GM12874 (cell line): Measurements from ENCODE around the gene KDF1.

Experiments
- CTCF ChIP-seq: IDR thresholded peaks from 2 replicates; pipeline ENCODE4 v1.5.1; 2011; ENCODE audit warnings: low read depth, mild to moderate bottlenecking, control low read depth, low read length, moderate library complexity; ENCODE audit not compliant: insufficient read depth

The KDF1 gene

GRCh38 chr1:26938659-26939025 is 21.6 kb downstream of the KDF1 start:
- TF ChIP-seq CTCF: no peak

- TF ChIP-seq CTCF: no peak
Observed at GRCh38 chr1:26938004-26938658, 22.1 kb downstream of the KDF1 start.

GRCh38 chr1:26936823-26937222 is 23.4 kb downstream of the KDF1 start:
- no peak for TF ChIP-seq CTCF

GRCh38 chr1:26932531-26932930 is 27.7 kb downstream of the KDF1 start:
- no peak for TF ChIP-seq CTCF

GRCh38 chr1:26923711-26924110 is 36.6 kb downstream of the KDF1 start:
- TF ChIP-seq CTCF: no peak

- no peak for TF ChIP-seq CTCF
Observed at GRCh38 chr1:26922901-26923300, 37.4 kb downstream of the KDF1 start.

GRCh38 chr1:26922431-26922729 is 37.9 kb downstream of the KDF1 start:
- TF ChIP-seq CTCF: no peak
